Coronary artery (tissue), 2 donors: ENCODE results near the gene NLRC3.
A peak's percentile ranks its signal among the peaks of the same experiment; 100 is the strongest.
"Not testable (repeated sequence)": the region's sequence is repeated elsewhere in the genome, so short reads cannot be mapped to it uniquely, and the experiment has no call there.

Experiments used
- DNase-seq: peaks from one replicate; pipeline ENCODE4 v3.0.0-alpha.2; 2017; ENCODE audit warnings: low spot score
- H3K27ac ChIP-seq, 2 donors: fragments of 200-600 bp; sonication (generic); one replicate each; pipeline ENCODE4 v1.5.1; 2016 to 2019
- H3K4me3 ChIP-seq: fragments of 200-600 bp; sonication (generic); 2 replicates; pipeline ENCODE4 v1.5.1; 2016; ENCODE audit warnings: mild to moderate bottlenecking, moderate library complexity
- CTCF ChIP-seq: fragments of 200-600 bp; sonication (generic); IDR thresholded peaks from one replicate; pipeline ENCODE4 v1.5.1; 2019; ENCODE audit warnings: antibody characterized with exemption

NLRC3 gene

GRCh38 chr16:3612510-3613466 lies 35.6 kb upstream of the NLRC3 start:
- H3K27ac ChIP-seq, result no peak overlapping the region
- no peak for DNase-seq
- TF ChIP-seq CTCF, result no peak
- H3K4me3 ChIP-seq, result peak overlapping the region; percentile 99

DNA sequence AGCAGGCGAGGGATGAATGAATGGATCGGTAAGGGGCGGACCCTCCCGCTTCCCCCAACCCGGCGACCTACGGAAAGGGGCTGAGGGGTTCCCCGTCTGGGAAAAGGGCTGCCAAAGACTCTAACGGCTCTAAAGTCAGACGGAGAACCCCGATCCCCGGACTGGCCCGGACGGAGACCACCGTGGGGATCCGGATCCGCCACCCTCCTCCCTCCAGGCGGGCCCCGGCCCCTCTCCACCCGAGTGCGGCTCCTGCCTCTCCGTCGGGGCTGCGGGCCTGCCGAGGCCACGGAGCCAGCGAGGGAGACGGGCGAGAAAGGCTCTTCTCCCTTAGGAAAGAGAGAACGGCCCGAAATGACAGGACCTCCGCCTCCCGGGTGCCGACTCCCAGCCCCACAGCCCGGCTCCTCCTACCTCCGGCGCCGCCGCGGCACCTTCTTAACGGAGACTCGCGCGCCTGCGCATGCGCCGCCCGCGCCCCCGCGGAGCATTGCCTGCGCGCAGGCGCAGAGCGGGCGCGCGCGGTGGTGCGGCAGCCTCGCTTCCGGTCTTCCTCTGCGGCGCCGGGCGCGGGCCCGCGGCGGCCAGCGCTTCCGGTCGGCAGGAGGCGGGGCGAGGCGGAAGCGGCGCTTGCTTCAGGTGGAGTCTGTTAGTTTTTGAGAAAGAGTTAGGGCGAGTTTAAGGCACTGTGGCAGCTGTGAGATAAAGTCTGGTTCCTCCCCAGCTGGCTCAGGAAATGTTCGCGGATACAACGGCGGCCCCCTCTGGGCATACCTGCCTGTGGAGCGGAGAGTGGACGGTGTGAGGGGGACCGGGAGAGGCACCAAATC lies 34.2 kb upstream of the NLRC3 start, which contains the start of gene SLX4:
SLX4 (minus strand) TSS at position 461 of the 830 bp plus-strand sequence. CDS start 2,642 bp downstream, outside the sequence.
- TF ChIP-seq CTCF, result no peak
- peak; percentile 92 for DNase-seq
- Histone ChIP-seq H3K4me3 (peak within 1 kb of the TSS; percentile 99), H3K27ac (peak within 1 kb of the TSS; percentile 66 to 91)

GRCh38 chr16:3610698-3611145 lies 33.5 kb upstream of the NLRC3 start:
- peak overlapping the region; percentile 66 to 91 for H3K27ac ChIP-seq
- TF ChIP-seq CTCF, result no peak
- peak overlapping the region; percentile 99 for H3K4me3 ChIP-seq
- no peak for DNase-seq

DNA sequence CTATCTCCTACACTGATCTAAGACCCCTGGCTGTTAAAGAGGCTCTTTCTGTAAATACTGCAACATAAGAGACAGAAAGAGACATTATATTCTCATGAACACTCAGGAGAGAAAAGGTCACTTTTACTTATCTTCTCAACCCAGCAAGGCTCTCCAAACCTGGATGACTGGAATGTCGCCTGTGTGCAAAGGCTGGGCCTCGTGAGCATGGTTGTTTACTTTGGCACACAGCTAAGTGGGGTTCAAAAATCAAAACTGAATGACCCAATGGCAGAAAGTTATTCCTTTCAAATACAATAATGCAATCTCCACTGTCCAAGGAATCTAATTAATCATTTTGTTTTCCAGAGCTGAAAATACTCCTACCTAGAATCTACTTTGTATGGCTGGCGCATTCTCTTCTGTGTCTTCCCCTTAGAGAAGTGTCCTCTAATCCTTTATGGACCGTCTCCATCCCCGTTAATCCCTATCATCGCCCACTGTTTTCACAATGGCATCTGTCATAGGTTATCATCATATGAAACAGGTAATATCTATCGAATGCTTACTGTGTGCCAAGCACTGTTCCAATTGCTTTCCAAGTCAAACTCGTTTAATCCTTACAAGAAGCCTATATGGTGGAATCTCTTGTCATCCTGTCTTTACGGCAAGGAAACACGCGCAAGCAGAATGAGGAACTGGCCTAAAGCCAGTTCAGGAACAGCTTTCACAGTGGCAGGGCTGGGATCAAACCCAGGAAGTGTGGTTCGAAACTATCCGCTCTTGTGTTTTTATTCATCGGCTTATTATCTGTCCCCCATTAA lies 32.9 kb upstream of the NLRC3 start:
- Histone ChIP-seq H3K27ac (no peak overlapping the region), H3K4me3 (peak overlapping the region; percentile 99)
- no peak for DNase-seq
- TF ChIP-seq CTCF, result no peak

- not testable (repeated sequence) for H3K27ac ChIP-seq, H3K4me3 ChIP-seq, DNase-seq
Observed at GRCh38 chr16:3608976-3609375, 31.8 kb upstream of the NLRC3 start.

GRCh38 chr16:3608069-3608468 lies 30.9 kb upstream of the NLRC3 start:
- no peak overlapping the region for H3K4me3 ChIP-seq
- no peak overlapping the region for H3K27ac ChIP-seq
- TF ChIP-seq CTCF, result no peak
- DNase-seq, result no peak

DNA sequence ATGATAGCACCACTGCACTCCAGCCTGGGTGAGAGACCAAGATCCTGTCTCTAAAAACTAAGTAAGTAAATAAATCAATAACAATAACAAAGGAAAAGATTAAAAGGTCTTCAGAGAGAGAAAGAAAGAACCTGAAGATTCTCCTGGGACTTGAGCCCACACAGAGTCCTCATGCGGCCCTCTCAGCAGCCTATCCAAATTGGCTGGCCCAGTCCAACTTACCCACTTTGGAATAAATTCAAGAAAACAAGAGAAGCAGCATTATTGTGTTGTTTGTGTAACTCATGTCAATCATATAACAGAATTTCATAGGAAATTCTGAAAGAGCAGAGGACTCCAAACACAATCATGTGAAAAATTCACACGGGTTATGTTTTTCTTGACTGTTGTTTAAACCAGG lies 30.4 kb upstream of the NLRC3 start:
- no peak for TF ChIP-seq CTCF
- H3K27ac ChIP-seq, result no peak overlapping the region
- DNase-seq, result no peak
- H3K4me3 ChIP-seq, result no peak overlapping the region
